ENCODE results near the gene RNF148. TPM values are rescaled to one million over a fixed set of nuclear protein-coding genes. Genes with fewer than 3 reads are reported as not detected.
"Not testable (repeated sequence)": the region's sequence is repeated elsewhere in the genome, so short reads cannot be mapped to it uniquely, and the experiment has no call there.

Gene RNF148
- total and polyA plus RNA-seq, 2 of the 8 experiments (the other 6 are each of a cell fraction or from before 2014, with no cell fraction given): 0.27 to 0.45 TPM

- H3K9me3 ChIP-seq (ENCODE audit: insufficient read depth in 2 of 2, low read depth in 1 of 2, low read length in 1 of 2); H2AK5ac ChIP-seq (ENCODE audit: low read depth, low read length); H2AFZ ChIP-seq (ENCODE audit: low read length); H3K23me2 ChIP-seq (ENCODE audit: low read depth, low read length); POLR2A ChIA-PET (ENCODE audit: partially characterized antibody); H3K14ac ChIP-seq (ENCODE audit: insufficient read length); H3K23ac ChIP-seq (ENCODE audit: insufficient read length); H3K36me3 ChIP-seq (ENCODE audit: control insufficient read depth in 2 of 4, insufficient read depth in 4 of 4, low read length in 3 of 4); H4K20me1 ChIP-seq (replicated peaks in 1 of 2; ENCODE audit: control insufficient read depth in 1 of 2, insufficient read depth in 2 of 2, low read length in 2 of 2); H4K8ac ChIP-seq (ENCODE audit: extremely low read depth, insufficient read depth, low read length); H4K5ac ChIP-seq (ENCODE audit: insufficient read length, low read depth, low read length); H3K27me3 ChIP-seq (replicated peaks in 1 of 4; ENCODE audit: control insufficient read depth in 3 of 4, extremely low read depth in 1 of 4, insufficient read depth in 3 of 4, low read length in 3 of 4); CTCF ChIA-PET (ENCODE audit: partially characterized antibody); H3K18ac ChIP-seq (ENCODE audit: extremely low read depth, low read length); H2BK20ac ChIP-seq (ENCODE audit: low read length); H3K56ac ChIP-seq (replicated peaks; ENCODE audit: insufficient read length, low read depth, low read length); H2BK120ac ChIP-seq (replicated peaks; ENCODE audit: low read depth, low read length); H3K79me1 ChIP-seq (ENCODE audit: low read depth, low read length); H3K4ac ChIP-seq (replicated peaks; ENCODE audit: insufficient read length, low read depth, low read length); H2BK15ac ChIP-seq (ENCODE audit: low read length): not testable (repeated sequence)
- peaks cover 0 to 11% of the 10 kb centered on the region in 2 experiments; a peak in 2 of 4 replicates for H3K79me2 ChIP-seq (ENCODE audit: control insufficient read depth in 1 of 2, insufficient read depth in 2 of 2, low read length in 2 of 2)
- peak overlapping the region in 1 of 4 experiments; percentile 46; a peak in 2 of 7 replicates for H3K9ac ChIP-seq (replicated peaks in 1 of 4; ENCODE audit: extremely low read depth in 1 of 4, low read depth in 3 of 4, low read length in 3 of 4)
- H3K27ac ChIP-seq (ENCODE audit: low read depth, low read length): peak overlapping the region; percentile 69; the same call in 1 of the 2 replicates
- peak overlapping the region; percentile 6 for H4K91ac ChIP-seq (replicated peaks; ENCODE audit: insufficient read length, low read length)
- 5% methylated on average over 9 of the region's 9 CpGs; no CpG with 5 or more reads in 1 of the 2 experiments for WGBS, 2 experiments (ENCODE audit: extremely low coverage in 1 of 2, insufficient coverage in 1 of 2, insufficient read length in 1 of 2, insufficient replicate concordance in 2 of 2, low coverage in 1 of 2, low lambda C conversion rate in 2 of 2, missing lambda C conversion rate in 1 of 2)
- H2BK12ac ChIP-seq (ENCODE audit: low read depth, low read length): peak overlapping the region; percentile 20; the same call in 1 of the 2 replicates
- peaks cover 6 to 32% (median 22%) of the 10 kb centered on the region in 4 experiments for H3K4me1 ChIP-seq (replicated peaks in 1 of 4; ENCODE audit: control insufficient read depth in 3 of 4, insufficient read depth in 4 of 4, low read length in 3 of 4)
- peak overlapping the region; percentile 25 to 52 for H3K4me2 ChIP-seq (ENCODE audit: insufficient read depth in 1 of 2, low read depth in 2 of 2, low read length in 2 of 2)
- H3K4me3 ChIP-seq (ENCODE audit: extremely low read depth in 1 of 4, insufficient read depth in 2 of 4, low read depth in 3 of 4, low read length in 4 of 4): peak overlapping the region in 1 of 4 experiments; percentile 27; a peak in 1 of 8 replicates
- DNase-seq (ENCODE audit: low read depth in 1 of 2, low spot score in 2 of 2) (peak; percentile 81 to 90), FAIRE-seq (peak; percentile 97)
- peak overlapping the region; percentile 86; the same call in 1 of the 2 replicates for H2BK5ac ChIP-seq (ENCODE audit: low read depth, low read length)
- peak; percentile 97 for TF ChIP-seq SP1 (IDR thresholded peaks at IDR 0.05; ENCODE audit: low read depth, low read length)
- peak; percentile 71 for TF ChIP-seq YY1 (IDR thresholded peaks at IDR 0.05; ENCODE audit: low read depth, low read length)
- peak; percentile 94 for TF ChIP-seq TEAD4 (IDR thresholded peaks at IDR 0.05; ENCODE audit: low read depth, low read length)
- TF ChIP-seq BCL11A (IDR thresholded peaks at IDR 0.05; ENCODE audit: low read depth in 2 of 2, low read length in 2 of 2): peak; percentile 94 to 96
- TF ChIP-seq ASH2L (IDR thresholded peaks at IDR 0.05; ENCODE audit: low read length): peak; percentile 76
- peak; percentile 83; the same call in 1 of the 2 replicates for TF ChIP-seq TCF12 (IDR thresholded peaks at IDR 0.05; ENCODE audit: low read depth, low read length)
- peak; percentile 63 for TF ChIP-seq CEBPB (IDR thresholded peaks at IDR 0.05; ENCODE audit: low read depth, low read length)
- peak; percentile 62; the same call in 1 of the 2 replicates for TF ChIP-seq POU5F1 (IDR thresholded peaks at IDR 0.05; ENCODE audit: low read depth, low read length)
- peak; percentile 39; the same call in 1 of the 2 replicates for TF ChIP-seq USF2 (IDR thresholded peaks at IDR 0.05; ENCODE audit: low read length)
- peak in 1 of 2 experiments; percentile 41; a peak in 1 of 3 replicates for TF ChIP-seq POLR2A (IDR thresholded peaks at IDR 0.05; ENCODE audit: control extremely low read depth in 1 of 2, low read depth in 2 of 2, low read length in 2 of 2)
- peak; percentile 38; the same call in 1 of the 2 replicates for TF ChIP-seq TAF1 (IDR thresholded peaks at IDR 0.05; ENCODE audit: low read depth, low read length)
- peak; percentile 91; the same call in 1 of the 2 replicates for TF ChIP-seq RXRA (IDR thresholded peaks at IDR 0.05; ENCODE audit: insufficient read depth, low read depth, low read length)
- 0 out of 2 replicates have a peak, but pooled peaks have one; percentile 24 for TF ChIP-seq POLR2AphosphoS5 (IDR thresholded peaks at IDR 0.05; ENCODE audit: low read depth, low read length)
- TF ChIP-seq JUND (IDR thresholded peaks at IDR 0.05; ENCODE audit: low read length): peak; percentile 60; the same call in 1 of the 2 replicates
Observed at GRCh38 chr7:122679269-122679709, 23.4 kb downstream of the RNF148 start.

Data from H1 (cell line).